ENCODE data around the gene TMEM135.

TMEM135 gene

GRCh38 chr11:87358461-87358860 is 320.7 kb downstream of the TMEM135 start:
- H3K36me3 ChIP-seq, result no peaks in the 10 kb centered on the region
- DNase-seq, result no peak
- TF ChIP-seq CTCF (IDR thresholded peaks at IDR 0.05; ENCODE audit: low read depth, low read length), result no peak
- no peak overlapping the region for H3K4me3 ChIP-seq (ENCODE audit: low read depth, low read length)
- no peaks in the 10 kb centered on the region for H3K27me3 ChIP-seq (ENCODE audit: insufficient read depth, low read depth, severe bottlenecking)
- H3K27ac ChIP-seq, result no peak overlapping the region
- H3K9me3 ChIP-seq (ENCODE audit: severe bottlenecking), result no peaks in the 10 kb centered on the region

GRCh38 chr11:87359401-87359800 is 321.7 kb downstream of the TMEM135 start:
- Histone ChIP-seq H3K36me3 (no peaks in the 10 kb centered on the region), H3K9me3 (ENCODE audit: severe bottlenecking) (no peaks in the 10 kb centered on the region), H3K27me3 (ENCODE audit: insufficient read depth, low read depth, severe bottlenecking) (no peaks in the 10 kb centered on the region), H3K4me3 (ENCODE audit: low read depth, low read length) (no peak overlapping the region), H3K27ac (no peak overlapping the region)
- DNase-seq, result no peak
- no peak for TF ChIP-seq CTCF (IDR thresholded peaks at IDR 0.05; ENCODE audit: low read depth, low read length)

- no peak overlapping the region for H3K4me3 ChIP-seq (ENCODE audit: low read depth, low read length)
- no peak for TF ChIP-seq CTCF (IDR thresholded peaks at IDR 0.05; ENCODE audit: low read depth, low read length)
- no peak for DNase-seq
Observed at GRCh38 chr11:87361891-87362290, 324.2 kb downstream of the TMEM135 start.

GRCh38 chr11:87366346-87366745 is 328.6 kb downstream of the TMEM135 start:
- H3K36me3 ChIP-seq, result no peaks in the 10 kb centered on the region
- H3K27ac ChIP-seq, result no peak overlapping the region
- no peak for TF ChIP-seq CTCF (IDR thresholded peaks at IDR 0.05; ENCODE audit: low read depth, low read length)
- no peaks in the 10 kb centered on the region for H3K9me3 ChIP-seq (ENCODE audit: severe bottlenecking)
- H3K4me3 ChIP-seq (ENCODE audit: low read depth, low read length), result no peak overlapping the region
- H3K27me3 ChIP-seq (ENCODE audit: insufficient read depth, low read depth, severe bottlenecking), result no peaks in the 10 kb centered on the region
- no peak for DNase-seq

More at GRCh38 chr11:87361891-87362290, 324.2 kb downstream of the TMEM135 start:
- H3K27me3 ChIP-seq (ENCODE audit: insufficient read depth, low read depth, severe bottlenecking), result no peaks in the 10 kb centered on the region
- H3K27ac ChIP-seq, result no peak overlapping the region
- H3K36me3 ChIP-seq, result no peaks in the 10 kb centered on the region
- no peaks in the 10 kb centered on the region for H3K9me3 ChIP-seq (ENCODE audit: severe bottlenecking)

- H3K36me3 ChIP-seq, result no peaks in the 10 kb centered on the region
Observed at GRCh38 chr11:87366763-87367405, 329.1 kb downstream of the TMEM135 start.

More at GRCh38 chr11:87366763-87367405, 329.1 kb downstream of the TMEM135 start:
- no peaks in the 10 kb centered on the region for H3K9me3 ChIP-seq (ENCODE audit: severe bottlenecking)
- H3K27ac ChIP-seq, result no peak overlapping the region
- DNase-seq, result no peak
- H3K27me3 ChIP-seq (ENCODE audit: insufficient read depth, low read depth, severe bottlenecking), result no peaks in the 10 kb centered on the region
- H3K4me3 ChIP-seq (ENCODE audit: low read depth, low read length), result no peak overlapping the region
- TF ChIP-seq CTCF (IDR thresholded peaks at IDR 0.05; ENCODE audit: low read depth, low read length), result no peak

Data from WERI-Rb-1 (cell line).